NCI-H2196 treated with DMSO at 0.1 percent for 48 hours (cell line): ENCODE data around the gene TRIM14.
"Not testable (repeated sequence)": the region's sequence is repeated elsewhere in the genome, so short reads cannot be mapped to it uniquely, and the experiment has no call there.

Experiments used
- DNase-seq: peaks from one replicate; lab custom pipeline; 2025; ENCODE audit not compliant: unreplicated experiment; lab: John Stamatoyannopoulos, UW

The TRIM14 gene

GRCh38 chr9:98020476-98021145, 98.4 kb downstream of the TRIM14 start:
- no peak for DNase-seq

- not testable (repeated sequence) for DNase-seq
Measured at GRCh38 chr9:98019869-98020268, 99.2 kb downstream of the TRIM14 start.
